GM12892 (cell line): ENCODE data around the gene ANKRD31.

Experiments
- POLR2A ChIP-seq: IDR thresholded peaks from 2 replicates; pipeline ENCODE4 v1.6.1; 2011; ENCODE audit warnings: low read depth, low read length, control low read depth
- TAF1 ChIP-seq: IDR thresholded peaks from 2 replicates; pipeline ENCODE4 v1.6.1; 2011; ENCODE audit warnings: low read depth, mild to moderate bottlenecking, control low read depth, low read length, borderline replicate concordance

GRCh38 chr5:75108515-75108914, 128.2 kb downstream of the ANKRD31 start:
- TF ChIP-seq POLR2A (no peak), TAF1 (no peak)
